ENCODE measurements around the gene IQCN.

- TF ChIP-seq, protein P1, sequence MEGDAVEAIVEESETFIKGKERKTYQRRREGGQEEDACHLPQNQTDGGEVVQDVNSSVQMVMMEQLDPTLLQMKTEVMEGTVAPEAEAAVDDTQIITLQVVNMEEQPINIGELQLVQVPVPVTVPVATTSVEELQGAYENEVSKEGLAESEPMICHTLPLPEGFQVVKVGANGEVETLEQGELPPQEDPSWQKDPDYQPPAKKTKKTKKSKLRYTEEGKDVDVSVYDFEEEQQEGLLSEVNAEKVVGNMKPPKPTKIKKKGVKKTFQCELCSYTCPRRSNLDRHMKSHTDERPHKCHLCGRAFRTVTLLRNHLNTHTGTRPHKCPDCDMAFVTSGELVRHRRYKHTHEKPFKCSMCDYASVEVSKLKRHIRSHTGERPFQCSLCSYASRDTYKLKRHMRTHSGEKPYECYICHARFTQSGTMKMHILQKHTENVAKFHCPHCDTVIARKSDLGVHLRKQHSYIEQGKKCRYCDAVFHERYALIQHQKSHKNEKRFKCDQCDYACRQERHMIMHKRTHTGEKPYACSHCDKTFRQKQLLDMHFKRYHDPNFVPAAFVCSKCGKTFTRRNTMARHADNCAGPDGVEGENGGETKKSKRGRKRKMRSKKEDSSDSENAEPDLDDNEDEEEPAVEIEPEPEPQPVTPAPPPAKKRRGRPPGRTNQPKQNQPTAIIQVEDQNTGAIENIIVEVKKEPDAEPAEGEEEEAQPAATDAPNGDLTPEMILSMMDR (IDR thresholded peaks at IDR 0.05): no peak
- TF ChIP-seq POLR2A (IDR thresholded peaks at IDR 0.05): no peak
These were observed 9.2 kb downstream of the IQCN start for GRCh38 chr19:18264971-18265540.

Data from esophagus squamous epithelium (tissue), 4 donors.